KOPT-K1 (cell line): ENCODE measurements around the gene PNPO.
A peak's percentile ranks its signal among the peaks of the same experiment; 100 is the strongest.

Experiments used
- H3K27ac ChIP-seq: fragments of 200-600 bp; sonication (generic); 2 replicates; pipeline ENCODE4 v1.5.1; 2016; ENCODE audit warnings: antibody characterized with exemption, mild to moderate bottlenecking, low read depth, low read length; ENCODE audit not compliant: poor library complexity, severe bottlenecking
- H3K36me3 ChIP-seq: fragments of 200-600 bp; sonication (generic); 2 replicates; pipeline ENCODE4 v1.5.1; 2017; ENCODE audit warnings: antibody characterized with exemption, mild to moderate bottlenecking, low read length, moderate library complexity; ENCODE audit not compliant: insufficient read depth
- H3K9me3 ChIP-seq: fragments of 200-600 bp; sonication (generic); 2 replicates; pipeline ENCODE4 v1.5.1; 2017; ENCODE audit warnings: antibody characterized with exemption, low read length, mild to moderate bottlenecking; ENCODE audit not compliant: insufficient read depth, poor library complexity, severe bottlenecking

The PNPO gene

GRCh38 chr17:47941246-47942095 is at the start of gene PNPO:
PNPO (plus strand) TSS chr17:47941571; CDS start chr17:47941676, 105 bp downstream.
- Histone ChIP-seq H3K9me3 (no peaks in the 10 kb centered on the region), H3K27ac (peak within 1 kb of the TSS; percentile 82), H3K36me3 (peaks cover 32% of the 10 kb centered on the region)

- H3K9me3 ChIP-seq = no peaks in the 10 kb centered on the region
- peak overlapping the region; percentile 72 for H3K27ac ChIP-seq
- H3K36me3 ChIP-seq = peaks cover 18% of the 10 kb centered on the region
Observed at GRCh38 chr17:47894498-47895346, 46.6 kb upstream of the PNPO start.

GRCh38 chr17:47895347-47895855 is 46.0 kb upstream of the PNPO start:
- H3K27ac ChIP-seq = peak overlapping the region; percentile 72
- H3K36me3 ChIP-seq = peaks cover 25% of the 10 kb centered on the region
- H3K9me3 ChIP-seq = no peaks in the 10 kb centered on the region

GRCh38 chr17:47895856-47896671 is 45.3 kb upstream of the PNPO start, which contains the start of gene SP2:
SP2 (plus strand) TSS chr17:47896236; CDS start chr17:47896287, 51 bp downstream.
- Histone ChIP-seq H3K27ac (peak within 1 kb of the TSS; percentile 88), H3K36me3 (peaks cover 31% of the 10 kb centered on the region), H3K9me3 (no peaks in the 10 kb centered on the region)

- Histone ChIP-seq H3K27ac (peak overlapping the region; percentile 88), H3K9me3 (no peaks in the 10 kb centered on the region), H3K36me3 (peaks cover 35% of the 10 kb centered on the region)
Observed at GRCh38 chr17:47896672-47897490, 44.5 kb upstream of the PNPO start.

- Histone ChIP-seq H3K9me3 (no peaks in the 10 kb centered on the region), H3K36me3 (peaks cover 40% of the 10 kb centered on the region), H3K27ac (peak overlapping the region; percentile 88)
Observed at GRCh38 chr17:47897561-47897960, 43.8 kb upstream of the PNPO start.

GRCh38 chr17:47898241-47898640 is 43.1 kb upstream of the PNPO start:
- Histone ChIP-seq H3K27ac (no peak overlapping the region), H3K9me3 (no peaks in the 10 kb centered on the region), H3K36me3 (peaks cover 40% of the 10 kb centered on the region)

- Histone ChIP-seq H3K36me3 (peaks cover 40% of the 10 kb centered on the region), H3K27ac (peak overlapping the region; percentile 36), H3K9me3 (no peaks in the 10 kb centered on the region)
Observed at GRCh38 chr17:47899643-47900042, 41.7 kb upstream of the PNPO start.

- Histone ChIP-seq H3K36me3 (peaks cover 51% of the 10 kb centered on the region), H3K9me3 (no peaks in the 10 kb centered on the region), H3K27ac (no peak overlapping the region)
Observed at GRCh38 chr17:47901423-47901822, 39.9 kb upstream of the PNPO start.

- H3K27ac ChIP-seq = no peak overlapping the region
- H3K36me3 ChIP-seq = peaks cover 51% of the 10 kb centered on the region
- no peaks in the 10 kb centered on the region for H3K9me3 ChIP-seq
Observed at GRCh38 chr17:47902039-47902744, 39.2 kb upstream of the PNPO start.

GRCh38 chr17:47905221-47905733 is 36.1 kb upstream of the PNPO start:
- Histone ChIP-seq H3K36me3 (peaks cover 42% of the 10 kb centered on the region), H3K27ac (no peak overlapping the region)

GRCh38 chr17:47906443-47906842 is 34.9 kb upstream of the PNPO start:
- H3K9me3 ChIP-seq = no peaks in the 10 kb centered on the region
- H3K36me3 ChIP-seq = peaks cover 34% of the 10 kb centered on the region
- H3K27ac ChIP-seq = no peak overlapping the region

More at GRCh38 chr17:47905221-47905733, 36.1 kb upstream of the PNPO start:
- no peaks in the 10 kb centered on the region for H3K9me3 ChIP-seq

- H3K27ac ChIP-seq = no peak overlapping the region
Observed at GRCh38 chr17:47907932-47908562, 33.3 kb upstream of the PNPO start.

More at GRCh38 chr17:47907932-47908562, 33.3 kb upstream of the PNPO start:
- H3K9me3 ChIP-seq = no peaks in the 10 kb centered on the region
- peaks cover 26% of the 10 kb centered on the region for H3K36me3 ChIP-seq
